ENCODE measurements around the gene RAD51AP1. TPM values are rescaled to one million over a fixed set of nuclear protein-coding genes. Genes with fewer than 3 reads are reported as not detected.

The RAD51AP1 gene
- polyA plus RNA-seq, 2 donors = 2.6 to 7.0 TPM

DNA sequence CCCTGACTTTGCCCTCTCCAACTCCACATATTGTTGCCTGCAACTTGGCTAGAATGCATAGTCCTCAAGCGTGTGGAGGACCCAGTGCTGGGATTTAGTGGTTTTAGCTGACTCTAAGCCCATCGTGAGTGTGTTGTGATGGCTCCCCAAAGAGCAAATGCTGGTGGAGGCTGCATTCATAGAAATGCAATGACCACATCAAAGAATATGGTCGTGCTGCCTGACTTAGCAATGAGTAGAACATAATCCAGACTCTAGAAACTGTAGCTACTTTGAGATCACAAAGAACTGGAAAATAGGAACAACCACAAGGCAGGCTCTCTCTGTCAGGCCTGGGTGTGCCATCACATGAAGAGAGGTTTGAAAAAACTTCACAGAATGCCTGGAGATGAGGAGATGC is 24.6 kb downstream of the RAD51AP1 start:
- no peaks in the 10 kb centered on the region for H3K4me1 ChIP-seq (ENCODE audit: control insufficient read depth in 2 of 2, insufficient read depth in 2 of 2, low read length in 1 of 2)
- no peak overlapping the region for H3K27ac ChIP-seq (ENCODE audit: low read depth in 2 of 2, low read length in 1 of 2)
- no peaks in the 10 kb centered on the region for H3K9me3 ChIP-seq (ENCODE audit: control insufficient read depth in 2 of 2, insufficient read depth in 1 of 2, low read depth in 1 of 2, low read length in 1 of 2)
- no peak overlapping the region for H3K4me3 ChIP-seq (ENCODE audit: low read depth in 1 of 2, low read length in 2 of 2)
- no peaks in the 10 kb centered on the region for H3K27me3 ChIP-seq (ENCODE audit: control insufficient read depth in 1 of 2, insufficient read depth in 2 of 2, low read length in 2 of 2)
- H3K36me3 ChIP-seq (ENCODE audit: control insufficient read depth in 2 of 2, insufficient read depth in 2 of 2, low read length in 1 of 2) = no peaks in the 10 kb centered on the region
- 75 to 77% methylated on average over 3 of the region's 3 CpGs for WGBS, 2 donors

DNA sequence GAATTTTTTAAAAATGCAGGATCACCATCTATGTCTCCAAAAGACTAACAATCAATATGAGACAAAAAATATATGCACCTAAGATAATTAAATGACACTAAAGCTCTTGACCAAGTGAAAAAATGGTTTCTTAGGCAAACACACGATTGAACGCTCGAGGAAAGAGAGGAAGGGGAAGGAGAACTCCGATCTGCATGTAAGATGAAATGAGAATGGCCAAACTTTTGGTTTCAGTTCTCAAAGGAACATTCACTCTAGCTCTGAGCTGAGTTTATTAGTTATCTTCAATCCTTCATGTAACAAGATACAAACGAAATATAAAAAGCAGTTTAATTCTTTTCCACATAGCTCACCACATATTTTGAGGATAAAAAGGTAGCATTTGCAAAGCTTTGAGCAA is 26.1 kb downstream of the RAD51AP1 start:
- Histone ChIP-seq H3K36me3 (ENCODE audit: control insufficient read depth in 2 of 2, insufficient read depth in 2 of 2, low read length in 1 of 2) (no peaks in the 10 kb centered on the region), H3K4me1 (ENCODE audit: control insufficient read depth in 2 of 2, insufficient read depth in 2 of 2, low read length in 1 of 2) (no peaks in the 10 kb centered on the region), H3K27me3 (ENCODE audit: control insufficient read depth in 1 of 2, insufficient read depth in 2 of 2, low read length in 2 of 2) (no peaks in the 10 kb centered on the region), H3K27ac (ENCODE audit: low read depth in 2 of 2, low read length in 1 of 2) (no peak overlapping the region), H3K9me3 (ENCODE audit: control insufficient read depth in 2 of 2, insufficient read depth in 1 of 2, low read depth in 1 of 2, low read length in 1 of 2) (no peaks in the 10 kb centered on the region), H3K4me3 (ENCODE audit: low read depth in 1 of 2, low read length in 2 of 2) (no peak overlapping the region)
- 65 to 75% methylated on average over 5 of the region's 5 CpGs for WGBS, 2 donors

- no peaks in the 10 kb centered on the region for H3K9me3 ChIP-seq (ENCODE audit: control insufficient read depth in 2 of 2, insufficient read depth in 1 of 2, low read depth in 1 of 2, low read length in 1 of 2)
- H3K27me3 ChIP-seq (ENCODE audit: control insufficient read depth in 1 of 2, insufficient read depth in 2 of 2, low read length in 2 of 2) = no peaks in the 10 kb centered on the region
- WGBS, 2 donors = 82% methylated on average over 2 of the region's 2 CpGs
- H3K4me3 ChIP-seq (ENCODE audit: low read depth in 1 of 2, low read length in 2 of 2) = no peak overlapping the region
- H3K27ac ChIP-seq (ENCODE audit: low read depth in 2 of 2, low read length in 1 of 2) = no peak overlapping the region
- no peaks in the 10 kb centered on the region for H3K36me3 ChIP-seq (ENCODE audit: control insufficient read depth in 2 of 2, insufficient read depth in 2 of 2, low read length in 1 of 2)
- no peaks in the 10 kb centered on the region for H3K4me1 ChIP-seq (ENCODE audit: control insufficient read depth in 2 of 2, insufficient read depth in 2 of 2, low read length in 1 of 2)
Observed at GRCh38 chr12:4566474-4566873, 27.8 kb downstream of the RAD51AP1 start.

- 60 to 69% methylated on average over 3 of the region's 3 CpGs for WGBS, 2 donors
- no peak overlapping the region for H3K4me3 ChIP-seq (ENCODE audit: low read depth in 1 of 2, low read length in 2 of 2)
- H3K4me1 ChIP-seq (ENCODE audit: control insufficient read depth in 2 of 2, insufficient read depth in 2 of 2, low read length in 1 of 2) = no peaks in the 10 kb centered on the region
- no peaks in the 10 kb centered on the region for H3K36me3 ChIP-seq (ENCODE audit: control insufficient read depth in 2 of 2, insufficient read depth in 2 of 2, low read length in 1 of 2)
- no peaks in the 10 kb centered on the region for H3K9me3 ChIP-seq (ENCODE audit: control insufficient read depth in 2 of 2, insufficient read depth in 1 of 2, low read depth in 1 of 2, low read length in 1 of 2)
- H3K27ac ChIP-seq (ENCODE audit: low read depth in 2 of 2, low read length in 1 of 2) = no peak overlapping the region
- H3K27me3 ChIP-seq (ENCODE audit: control insufficient read depth in 1 of 2, insufficient read depth in 2 of 2, low read length in 2 of 2) = no peaks in the 10 kb centered on the region
Observed at GRCh38 chr12:4567073-4567881, 28.6 kb downstream of the RAD51AP1 start.

GRCh38 chr12:4569261-4569660 is 30.6 kb downstream of the RAD51AP1 start:
- 92% methylated on average over 4 of the region's 4 CpGs for WGBS, 2 donors
- Histone ChIP-seq H3K9me3 (ENCODE audit: control insufficient read depth in 2 of 2, insufficient read depth in 1 of 2, low read depth in 1 of 2, low read length in 1 of 2) (no peaks in the 10 kb centered on the region), H3K27me3 (ENCODE audit: control insufficient read depth in 1 of 2, insufficient read depth in 2 of 2, low read length in 2 of 2) (no peaks in the 10 kb centered on the region), H3K4me1 (ENCODE audit: control insufficient read depth in 2 of 2, insufficient read depth in 2 of 2, low read length in 1 of 2) (no peaks in the 10 kb centered on the region), H3K27ac (ENCODE audit: low read depth in 2 of 2, low read length in 1 of 2) (no peak overlapping the region), H3K4me3 (ENCODE audit: low read depth in 1 of 2, low read length in 2 of 2) (no peak overlapping the region), H3K36me3 (ENCODE audit: control insufficient read depth in 2 of 2, insufficient read depth in 2 of 2, low read length in 1 of 2) (no peaks in the 10 kb centered on the region)

- Histone ChIP-seq H3K4me3 (ENCODE audit: low read depth in 1 of 2, low read length in 2 of 2) (no peak overlapping the region), H3K27ac (ENCODE audit: low read depth in 2 of 2, low read length in 1 of 2) (no peak overlapping the region), H3K27me3 (ENCODE audit: control insufficient read depth in 1 of 2, insufficient read depth in 2 of 2, low read length in 2 of 2) (no peaks in the 10 kb centered on the region), H3K36me3 (ENCODE audit: control insufficient read depth in 2 of 2, insufficient read depth in 2 of 2, low read length in 1 of 2) (no peaks in the 10 kb centered on the region), H3K4me1 (ENCODE audit: control insufficient read depth in 2 of 2, insufficient read depth in 2 of 2, low read length in 1 of 2) (no peaks in the 10 kb centered on the region), H3K9me3 (ENCODE audit: control insufficient read depth in 2 of 2, insufficient read depth in 1 of 2, low read depth in 1 of 2, low read length in 1 of 2) (no peaks in the 10 kb centered on the region)
- WGBS, 2 donors = 79 to 80% methylated on average over 7 of the region's 7 CpGs
Observed at GRCh38 chr12:4572680-4573079, 34.0 kb downstream of the RAD51AP1 start.

- no peak overlapping the region for H3K27ac ChIP-seq (ENCODE audit: low read depth in 2 of 2, low read length in 1 of 2)
- H3K4me1 ChIP-seq (ENCODE audit: control insufficient read depth in 2 of 2, insufficient read depth in 2 of 2, low read length in 1 of 2) = no peaks in the 10 kb centered on the region
- no peaks in the 10 kb centered on the region for H3K27me3 ChIP-seq (ENCODE audit: control insufficient read depth in 1 of 2, insufficient read depth in 2 of 2, low read length in 2 of 2)
- no peak overlapping the region for H3K4me3 ChIP-seq (ENCODE audit: low read depth in 1 of 2, low read length in 2 of 2)
- WGBS, 2 donors = 32 to 36% methylated on average over 8 of the region's 8 CpGs
- H3K36me3 ChIP-seq (ENCODE audit: control insufficient read depth in 2 of 2, insufficient read depth in 2 of 2, low read length in 1 of 2) = no peaks in the 10 kb centered on the region
- H3K9me3 ChIP-seq (ENCODE audit: control insufficient read depth in 2 of 2, insufficient read depth in 1 of 2, low read depth in 1 of 2, low read length in 1 of 2) = no peaks in the 10 kb centered on the region
Observed at GRCh38 chr12:4579305-4580102, 40.8 kb downstream of the RAD51AP1 start.

- Histone ChIP-seq H3K27ac (ENCODE audit: low read depth in 2 of 2, low read length in 1 of 2) (no peak overlapping the region), H3K9me3 (ENCODE audit: control insufficient read depth in 2 of 2, insufficient read depth in 1 of 2, low read depth in 1 of 2, low read length in 1 of 2) (peaks cover 0 to 3% of the 10 kb centered on the region in 2 donors), H3K36me3 (ENCODE audit: control insufficient read depth in 2 of 2, insufficient read depth in 2 of 2, low read length in 1 of 2) (no peaks in the 10 kb centered on the region), H3K4me1 (ENCODE audit: control insufficient read depth in 2 of 2, insufficient read depth in 2 of 2, low read length in 1 of 2) (no peaks in the 10 kb centered on the region), H3K27me3 (ENCODE audit: control insufficient read depth in 1 of 2, insufficient read depth in 2 of 2, low read length in 2 of 2) (no peaks in the 10 kb centered on the region), H3K4me3 (ENCODE audit: low read depth in 1 of 2, low read length in 2 of 2) (no peak overlapping the region)
- WGBS, 2 donors = 63 to 71% methylated on average over 3 of the region's 3 CpGs
Observed at GRCh38 chr12:4580281-4580688, 41.6 kb downstream of the RAD51AP1 start.

GRCh38 chr12:4584281-4584680 is 45.6 kb downstream of the RAD51AP1 start:
- H3K27me3 ChIP-seq (ENCODE audit: control insufficient read depth in 1 of 2, insufficient read depth in 2 of 2, low read length in 2 of 2) = no peaks in the 10 kb centered on the region
- H3K4me3 ChIP-seq (ENCODE audit: low read depth in 1 of 2, low read length in 2 of 2) = no peak overlapping the region
- H3K36me3 ChIP-seq (ENCODE audit: control insufficient read depth in 2 of 2, insufficient read depth in 2 of 2, low read length in 1 of 2) = no peaks in the 10 kb centered on the region
- H3K9me3 ChIP-seq (ENCODE audit: control insufficient read depth in 2 of 2, insufficient read depth in 1 of 2, low read depth in 1 of 2, low read length in 1 of 2) = peaks cover 0 to 3% of the 10 kb centered on the region in 2 donors
- 81 to 84% methylated on average over 5 to 6 of the region's 6 CpGs for WGBS, 2 donors
- H3K27ac ChIP-seq (ENCODE audit: low read depth in 2 of 2, low read length in 1 of 2) = no peak overlapping the region
- H3K4me1 ChIP-seq (ENCODE audit: control insufficient read depth in 2 of 2, insufficient read depth in 2 of 2, low read length in 1 of 2) = no peaks in the 10 kb centered on the region

All from esophagus (tissue), 2 donors.